AG04450 (cell line): ENCODE measurements around the gene GARNL3. TPM values are rescaled to one million over a fixed set of nuclear protein-coding genes. Genes with fewer than 3 reads are reported as not detected.

Experiments used
- CTCF ChIA-PET: fragments of 300-600, 350-600 bp; formaldehyde crosslinking; extraction: SDS; loops from one replicate; lab custom pipeline; 2022; ENCODE audit warnings: antibody characterized with exemption, inconsistent platforms; lab: Charles Lee
- POLR2A ChIA-PET: fragments of 350-600 bp; formaldehyde crosslinking; extraction: SDS; loops from one replicate; lab custom pipeline; 2021; ENCODE audit warnings: antibody characterized with exemption, inconsistent platforms; lab: Yijun Ruan, JAX
- DNase-seq: peaks from one replicate; pipeline ENCODE4 v3.0.0-alpha.2; 2011; ENCODE audit warnings: low read depth, low spot score
- H3K27ac ChIP-seq: one replicate; pipeline ENCODE4 v1.5.1; 2012; ENCODE audit warnings: low read depth, low read length, control low read depth
- H3K27me3 ChIP-seq: one replicate; pipeline ENCODE4 v1.6.0; 2012; ENCODE audit warnings: low read length; ENCODE audit not compliant: control insufficient read depth, insufficient read depth
- H3K4me3 ChIP-seq: 2 replicates; pipeline ENCODE4 v1.5.1; 2011; ENCODE audit warnings: mild to moderate bottlenecking, low read depth, low read length, control low read depth
- H3K9me3 ChIP-seq: 2 replicates; pipeline ENCODE4 v1.5.1; 2012; ENCODE audit warnings: low read length; ENCODE audit not compliant: control insufficient read depth, insufficient read depth
- polyA plus RNA-seq: library from polyadenylated mRNA; depleted of rRNA; stranded (reverse); fragments of >200 nt; gene quantifications from 2 replicates; pipeline ENCODE4 v1.2.3, GENCODE V29; 2011
- TF ChIP-seq, protein P1 (sequence below): IDR thresholded peaks from 2 replicates; pipeline ENCODE4 v1.5.1; 2011; ENCODE audit warnings: low read depth, low read length, control low read depth, inconsistent platforms

Gene GARNL3
- polyA plus RNA-seq, 1 experiment, result 2.7 TPM

DNA sequence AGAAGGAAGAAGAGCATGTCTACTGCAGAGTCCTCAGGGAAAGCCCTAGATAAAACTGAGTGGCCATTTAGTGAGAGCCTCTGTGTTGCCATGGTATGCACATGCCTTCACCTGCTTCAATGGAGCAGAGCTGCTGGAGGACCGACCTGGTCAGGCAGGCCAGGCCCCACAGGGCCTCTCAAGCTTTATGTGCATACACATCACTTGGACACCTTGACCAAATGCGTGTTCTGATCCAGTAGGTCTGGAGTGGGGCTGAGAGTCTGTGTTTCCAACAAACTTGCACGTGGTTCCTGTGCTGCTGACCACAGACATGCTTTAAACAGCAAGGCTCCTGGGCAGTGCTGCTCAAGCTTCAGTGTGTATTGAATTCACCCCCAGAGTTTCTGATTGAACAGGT is 81.0 kb downstream of the GARNL3 start:
- TF ChIP-seq, protein P1, sequence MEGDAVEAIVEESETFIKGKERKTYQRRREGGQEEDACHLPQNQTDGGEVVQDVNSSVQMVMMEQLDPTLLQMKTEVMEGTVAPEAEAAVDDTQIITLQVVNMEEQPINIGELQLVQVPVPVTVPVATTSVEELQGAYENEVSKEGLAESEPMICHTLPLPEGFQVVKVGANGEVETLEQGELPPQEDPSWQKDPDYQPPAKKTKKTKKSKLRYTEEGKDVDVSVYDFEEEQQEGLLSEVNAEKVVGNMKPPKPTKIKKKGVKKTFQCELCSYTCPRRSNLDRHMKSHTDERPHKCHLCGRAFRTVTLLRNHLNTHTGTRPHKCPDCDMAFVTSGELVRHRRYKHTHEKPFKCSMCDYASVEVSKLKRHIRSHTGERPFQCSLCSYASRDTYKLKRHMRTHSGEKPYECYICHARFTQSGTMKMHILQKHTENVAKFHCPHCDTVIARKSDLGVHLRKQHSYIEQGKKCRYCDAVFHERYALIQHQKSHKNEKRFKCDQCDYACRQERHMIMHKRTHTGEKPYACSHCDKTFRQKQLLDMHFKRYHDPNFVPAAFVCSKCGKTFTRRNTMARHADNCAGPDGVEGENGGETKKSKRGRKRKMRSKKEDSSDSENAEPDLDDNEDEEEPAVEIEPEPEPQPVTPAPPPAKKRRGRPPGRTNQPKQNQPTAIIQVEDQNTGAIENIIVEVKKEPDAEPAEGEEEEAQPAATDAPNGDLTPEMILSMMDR, result no peak
- DNase-seq, result no peak
- H3K27me3 ChIP-seq, result no peaks in the 10 kb centered on the region
- H3K9me3 ChIP-seq, result no peaks in the 10 kb centered on the region
- no peak overlapping the region for H3K4me3 ChIP-seq
- ChIA-PET CTCF (interaction anchor here (0.5 to 1.6 kb wide), 3 partner anchors 34 to 478 kb away, joined by 3 to 5 read pairs (median 4); no protein-coding TSS in a partner anchor), POLR2A (no interaction called here)
- H3K27ac ChIP-seq, result no peak overlapping the region

DNA sequence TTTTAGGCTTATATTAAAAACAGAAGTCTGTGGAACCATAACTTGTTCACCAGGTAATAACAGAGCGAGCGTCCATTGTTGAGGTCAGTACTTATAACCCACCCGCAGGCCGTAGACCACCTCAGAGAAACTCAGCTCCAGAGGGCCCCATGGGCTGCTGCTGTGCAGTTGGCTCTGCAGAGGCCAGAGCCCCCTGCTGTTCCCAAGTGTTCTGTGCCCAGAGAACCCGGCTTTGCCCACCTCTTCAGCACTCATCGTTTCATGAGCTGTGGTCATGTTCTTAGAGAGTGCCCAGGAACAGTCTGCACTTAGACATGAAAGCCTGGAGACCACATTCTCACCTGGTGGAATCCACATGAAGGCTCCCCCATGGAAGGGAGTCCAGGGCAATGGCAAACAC is 82.0 kb downstream of the GARNL3 start:
- H3K27ac ChIP-seq, result no peak overlapping the region
- POLR2A ChIA-PET, result no interaction called here
- CTCF ChIA-PET, result interaction anchor here (0.6 to 1.6 kb wide), 2 partner anchors 132 to 402 kb away, joined by 3 to 4 read pairs; no protein-coding TSS in a partner anchor
- DNase-seq, result no peak
- TF ChIP-seq, protein P1, result peak; percentile 33
- H3K9me3 ChIP-seq, result no peaks in the 10 kb centered on the region
- H3K4me3 ChIP-seq, result no peak overlapping the region
- H3K27me3 ChIP-seq, result no peaks in the 10 kb centered on the region

DNA sequence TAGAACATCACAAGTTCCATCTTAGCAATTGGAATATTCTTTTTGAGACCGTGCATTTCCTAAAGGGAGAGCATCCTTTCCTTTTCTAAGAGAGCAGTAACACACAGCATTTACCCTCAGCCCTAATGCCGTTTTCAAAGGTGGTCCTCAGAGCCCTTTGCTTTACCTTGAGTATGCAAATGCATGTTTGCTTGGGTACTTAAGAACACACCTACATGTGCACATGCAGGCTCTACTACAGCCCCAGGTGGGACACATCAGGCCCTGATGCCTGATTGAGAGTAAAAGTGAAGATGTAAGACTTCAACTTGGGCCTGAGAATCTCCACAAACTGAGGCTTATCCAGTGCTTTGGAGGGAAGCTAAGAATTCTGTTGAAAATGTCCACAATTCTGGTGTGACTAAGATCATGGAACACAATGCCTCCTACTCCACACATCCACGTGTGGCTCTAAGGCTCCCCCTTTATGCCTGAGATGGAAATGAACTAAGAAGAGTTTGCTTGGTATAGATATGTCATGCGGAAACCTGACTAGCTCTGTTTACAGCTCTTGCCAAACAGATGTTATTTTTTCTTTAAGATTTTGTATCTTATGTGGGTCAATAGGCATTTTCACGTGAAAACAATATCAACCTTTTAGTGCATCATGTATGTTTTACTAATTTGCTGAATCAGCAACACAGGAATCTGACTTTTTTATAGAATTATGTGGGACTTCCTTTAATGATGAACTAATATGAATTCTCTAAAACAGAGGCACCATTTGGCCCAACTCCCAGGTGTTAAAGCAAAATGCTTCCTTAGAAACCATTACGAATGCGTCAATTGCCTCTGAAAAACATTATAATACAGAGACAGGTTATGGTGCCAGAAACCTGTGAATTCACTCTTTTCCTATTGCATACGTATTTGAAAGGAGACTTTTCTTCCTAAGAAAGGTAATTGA is 83.5 kb downstream of the GARNL3 start:
- no peaks in the 10 kb centered on the region for H3K9me3 ChIP-seq
- POLR2A ChIA-PET, result no interaction called here
- H3K4me3 ChIP-seq, result no peak overlapping the region
- DNase-seq, result no peak
- TF ChIP-seq, protein P1, result peak; percentile 57
- CTCF ChIA-PET, result interaction anchor here (0.6 to 1.0 kb wide), 3 partner anchors 135 to 384 kb away, joined by 3 to 4 read pairs (median 4); no protein-coding TSS in a partner anchor
- H3K27me3 ChIP-seq, result no peaks in the 10 kb centered on the region
- no peak overlapping the region for H3K27ac ChIP-seq

DNA sequence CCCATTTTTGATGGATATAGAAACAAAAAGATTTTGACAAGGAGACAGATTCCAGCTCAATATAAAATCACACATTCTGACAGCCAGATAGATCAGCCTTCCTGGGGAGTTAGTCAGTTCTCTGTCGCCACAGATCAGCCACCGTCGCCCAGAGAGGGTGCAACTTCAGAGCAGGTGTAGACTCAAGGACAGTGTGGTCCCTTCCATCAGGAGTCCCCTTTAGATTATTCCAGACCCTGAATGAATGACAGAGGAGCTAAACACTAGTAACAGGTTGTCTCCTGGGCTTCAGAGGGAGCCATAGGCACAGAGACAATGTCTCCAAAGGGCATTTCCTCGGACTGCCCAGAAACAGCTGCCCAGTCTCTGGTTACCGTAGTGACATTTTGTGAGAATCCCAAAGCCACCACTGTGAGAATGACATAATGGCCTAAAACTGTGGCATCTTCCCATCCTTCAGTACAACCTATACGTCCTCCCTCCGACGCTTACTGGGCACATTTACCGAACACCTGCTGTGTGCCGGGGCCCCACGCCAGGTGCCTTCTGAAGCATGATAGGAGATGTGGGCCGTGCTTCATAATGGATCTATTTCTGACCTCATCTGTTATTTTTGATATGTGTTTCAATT is 85.0 kb downstream of the GARNL3 start:
- Histone ChIP-seq H3K27me3 (no peaks in the 10 kb centered on the region), H3K9me3 (no peaks in the 10 kb centered on the region), H3K27ac (no peak overlapping the region), H3K4me3 (no peak overlapping the region)
- no peak for DNase-seq
- TF ChIP-seq, protein P1, result no peak
- POLR2A ChIA-PET, result no interaction called here
- CTCF ChIA-PET, result interaction anchor here (0.6 kb wide), 1 partner anchor 31 kb away, joined by 3 read pairs; no protein-coding TSS in a partner anchor
